ENCODE data around the gene RCAN1.

Gene RCAN1

GRCh38 chr21:34598931-34599400, 15.9 kb downstream of the RCAN1 start:
- DNase-seq (ENCODE audit: low spot score), result no peak

DNA sequence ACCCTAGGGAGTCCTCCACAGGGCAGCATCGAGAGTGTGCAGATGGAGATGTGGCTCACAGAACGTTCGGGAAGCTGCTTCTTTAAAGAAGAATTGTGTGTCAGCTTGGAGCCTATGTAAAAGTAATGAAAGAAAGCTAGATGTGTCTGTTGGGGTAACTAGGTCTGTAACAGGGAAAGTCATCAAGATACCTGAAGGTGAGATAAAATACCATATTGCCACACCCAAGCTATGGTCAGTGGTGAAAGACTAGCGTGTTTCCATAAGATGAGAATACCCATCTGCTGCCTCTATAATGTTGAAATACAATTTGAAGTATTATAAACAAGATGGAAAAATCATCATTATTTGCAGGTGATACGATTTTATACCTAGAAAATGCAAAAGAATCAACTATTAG, 17.5 kb downstream of the RCAN1 start:
- no peak for DNase-seq (ENCODE audit: low spot score)

- DNase-seq (ENCODE audit: low spot score), result no peak
Observed at GRCh38 chr21:34596561-34597271, 18.2 kb downstream of the RCAN1 start.

DNA sequence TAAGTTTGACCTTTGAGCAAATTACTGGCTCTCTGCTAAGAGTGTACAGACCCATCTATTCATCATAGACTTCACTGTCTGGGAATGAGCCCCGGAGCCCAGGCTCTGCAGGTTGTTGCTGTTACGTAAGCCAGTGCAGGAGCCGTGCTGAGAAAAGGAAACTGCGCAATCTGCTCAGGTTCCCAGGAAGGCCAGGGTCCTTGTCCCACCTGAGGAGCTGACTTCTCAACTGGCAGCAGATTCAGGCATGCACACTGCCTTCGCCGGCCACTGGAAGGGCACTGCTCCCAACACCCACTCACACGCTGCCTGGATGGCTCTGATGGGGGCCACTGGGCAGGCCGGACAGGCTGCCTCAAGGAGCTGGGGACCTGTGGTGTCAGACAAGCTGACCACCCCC, 19.5 kb downstream of the RCAN1 start:
- DNase-seq (ENCODE audit: low spot score), result no peak

GRCh38 chr21:34594566-34595234, 20.2 kb downstream of the RCAN1 start:
- DNase-seq (ENCODE audit: low spot score), result no peak

DNA sequence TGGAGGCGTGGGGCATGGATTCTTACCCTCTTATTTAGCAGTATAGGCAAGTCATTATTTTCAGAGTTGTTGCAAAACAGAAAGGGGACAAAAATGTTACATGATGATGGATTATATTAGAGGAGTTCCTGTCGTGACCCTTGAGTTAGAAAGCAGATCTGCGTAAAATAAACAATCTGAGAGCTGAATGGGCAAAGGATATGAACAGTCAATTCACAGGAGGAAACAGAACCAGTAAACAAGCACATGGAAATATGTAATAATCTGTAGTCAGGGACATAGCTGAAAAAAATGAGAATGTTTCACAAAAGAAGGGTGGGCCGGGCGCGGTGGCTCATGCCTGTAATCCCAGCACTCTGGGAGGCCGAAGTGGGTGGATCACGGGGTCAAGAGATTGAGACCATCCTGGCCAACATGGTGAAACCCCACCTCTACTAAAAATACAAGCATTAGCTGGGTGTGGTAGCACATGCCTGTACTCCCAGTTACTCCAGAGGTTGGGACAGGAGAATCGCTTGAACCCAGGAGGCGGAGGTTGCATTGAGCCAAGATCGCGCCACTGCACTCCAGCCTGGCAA, 20.9 kb downstream of the RCAN1 start:
- no peak for DNase-seq (ENCODE audit: low spot score)

DNA sequence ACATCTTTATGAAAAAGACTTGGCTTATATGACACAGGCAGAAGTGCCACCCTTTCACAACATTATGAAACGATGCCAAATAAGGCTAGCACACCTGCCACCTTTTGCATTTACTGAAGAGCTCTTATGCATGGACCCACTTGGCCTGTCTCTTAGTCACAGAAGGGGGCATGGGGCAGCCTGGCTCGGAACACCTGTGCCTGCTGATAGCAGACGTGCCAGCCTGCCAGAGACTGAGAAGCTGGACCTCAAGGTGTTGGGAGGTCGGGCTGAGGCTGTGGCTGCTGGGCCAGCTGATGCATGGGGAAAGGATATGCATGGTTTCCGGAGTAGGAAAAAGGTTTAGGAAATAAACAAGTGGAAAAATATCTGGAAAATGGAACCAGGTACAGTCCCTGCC, 21.5 kb downstream of the RCAN1 start:
- no peak for DNase-seq (ENCODE audit: low spot score)

- DNase-seq (ENCODE audit: low spot score), result no peak
Observed at GRCh38 chr21:34592120-34592955, 22.6 kb downstream of the RCAN1 start.

DNA sequence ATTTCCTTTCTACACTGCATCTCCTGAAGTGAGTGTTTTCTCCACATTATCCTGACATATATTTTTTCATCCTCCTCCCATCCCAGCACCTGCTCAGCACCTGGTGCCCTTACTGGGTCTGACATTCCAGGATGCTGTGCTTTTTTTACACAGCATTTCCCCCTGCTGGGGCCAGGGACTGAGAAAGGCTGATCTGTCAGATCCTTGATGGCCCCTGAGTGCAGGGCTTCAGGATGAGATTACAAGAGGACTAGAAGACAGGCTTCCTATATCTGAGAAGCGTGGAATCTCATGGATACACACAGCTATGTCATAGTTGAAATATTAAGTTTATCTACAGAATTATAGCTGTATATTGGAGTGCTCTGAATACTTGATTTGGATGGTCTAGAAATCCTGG, 24.4 kb downstream of the RCAN1 start:
- DNase-seq (ENCODE audit: low spot score), result no peak

- DNase-seq (ENCODE audit: low spot score), result no peak
Observed at GRCh38 chr21:34589511-34590282, 25.2 kb downstream of the RCAN1 start.

GRCh38 chr21:34583926-34584563, 30.9 kb downstream of the RCAN1 start:
- no peak for DNase-seq (ENCODE audit: low spot score)

GRCh38 chr21:34582506-34583150, 32.3 kb downstream of the RCAN1 start:
- peak; percentile 56 for DNase-seq (ENCODE audit: low spot score)

DNA sequence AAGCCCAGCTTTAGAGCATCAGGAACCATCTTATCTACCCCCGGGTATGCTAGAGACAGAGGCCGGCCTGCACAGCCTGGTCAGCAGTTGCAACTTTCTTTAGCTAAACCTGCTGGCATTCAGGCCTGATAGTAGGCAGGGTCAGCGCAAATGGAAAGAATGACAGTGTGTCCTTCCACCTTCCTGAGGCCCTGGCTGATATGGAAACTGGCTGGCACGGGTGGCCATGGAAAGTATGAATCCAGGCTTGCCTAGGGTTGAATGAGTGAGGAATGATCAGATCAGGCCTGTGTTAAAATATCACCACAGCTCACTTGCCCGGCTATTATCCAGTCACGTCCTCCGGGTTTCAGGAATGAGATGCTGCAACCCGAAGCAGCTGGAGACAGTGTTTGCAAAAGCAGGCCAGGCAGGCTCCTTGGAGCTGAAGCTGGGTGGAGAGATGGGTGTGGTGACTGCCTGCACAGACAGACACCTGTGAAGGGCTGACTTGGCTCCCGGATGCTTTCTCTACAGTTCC, 34.7 kb downstream of the RCAN1 start:
- no peak for DNase-seq (ENCODE audit: low spot score)

DNA sequence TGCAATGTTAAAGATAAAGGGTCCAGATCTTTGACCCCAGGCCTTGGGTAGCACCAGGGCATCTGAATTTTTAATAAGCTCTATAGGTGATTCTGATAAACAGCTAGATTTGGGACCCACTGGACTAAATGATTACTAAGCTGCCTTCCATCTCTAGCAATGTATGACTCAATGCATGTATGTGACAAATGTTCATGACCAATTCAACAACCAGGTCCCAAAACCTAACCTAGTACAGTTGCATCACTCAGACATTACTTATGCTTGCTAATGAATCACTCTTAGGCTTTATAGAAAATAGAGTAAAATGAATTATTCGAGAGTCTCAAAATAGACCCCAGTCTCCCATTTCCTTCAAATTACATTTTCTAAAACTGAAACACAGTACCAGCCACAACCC, 35.5 kb downstream of the RCAN1 start:
- no peak for DNase-seq (ENCODE audit: low spot score)

GRCh38 chr21:34576041-34576511, 38.8 kb downstream of the RCAN1 start:
- peak; percentile 24 for DNase-seq (ENCODE audit: low spot score)

GRCh38 chr21:34574601-34575529, 40.0 kb downstream of the RCAN1 start:
- DNase-seq (ENCODE audit: low spot score), result no peak

DNA sequence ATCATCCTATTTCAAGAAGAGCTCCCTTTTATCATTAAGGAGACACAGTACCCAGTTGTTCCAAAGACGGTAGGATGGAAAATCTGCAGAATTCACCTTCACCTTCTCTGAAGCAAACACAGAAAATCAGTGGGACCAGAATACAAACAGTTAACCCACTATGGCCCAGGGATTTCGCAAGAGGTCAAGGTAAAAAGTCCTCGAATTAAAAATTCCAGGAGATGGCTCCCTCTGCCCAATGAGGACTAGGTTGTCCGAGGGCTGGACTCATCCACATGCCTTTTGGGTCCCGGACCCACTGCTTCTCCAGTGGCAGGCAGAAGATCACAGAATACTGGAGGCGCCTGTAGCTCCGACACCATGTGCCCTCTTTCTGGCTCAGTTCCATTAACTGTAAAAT, 42.9 kb downstream of the RCAN1 start:
- no peak for DNase-seq (ENCODE audit: low spot score)

GRCh38 chr21:34570313-34570712, 44.6 kb downstream of the RCAN1 start:
- DNase-seq (ENCODE audit: low spot score), result no peak

GRCh38 chr21:34569381-34569979, 45.4 kb downstream of the RCAN1 start:
- DNase-seq (ENCODE audit: low spot score), result no peak
